A549 (cell line): ENCODE data around the gene PROCA1. TPM values are rescaled to one million over a fixed set of nuclear protein-coding genes. Genes with fewer than 3 reads are reported as not detected.

ENCODE experiments used
- ATAC-seq, 2 experiments: fragments of 200-7000 bp in 1 of 2; fragments of >200 bp in 1 of 2; cut with Nextera tagmentation in 1 of 2; cut with Tn5 transposase in 1 of 2; 3 replicates each; pipeline versions ENCODE4 v1.8.0 to v1.9.1; 2018 to 2020; ENCODE audit warnings: mild to moderate bottlenecking in 1 of 2, moderate library complexity in 1 of 2
- CTCF ChIA-PET: fragments of 300-600 bp; sonication (Branson Sonifier 250); formaldehyde crosslinking; extraction: SDS; loops from one replicate; lab custom pipeline; 2021; ENCODE audit warnings: antibody characterized with exemption, inconsistent platforms; lab: Yijun Ruan, JAX
- POLR2A ChIA-PET: fragments of 350-600 bp; formaldehyde crosslinking; extraction: SDS; loops from one replicate; lab custom pipeline; 2021; ENCODE audit warnings: antibody characterized with exemption, inconsistent platforms; lab: Yijun Ruan, JAX
- DNase-seq, 2 experiments: peaks; one replicate each; pipeline versions ENCODE4 v3.0.0 to v3.0.0-alpha.2; 2011 to 2016; ENCODE audit warnings: low read depth in 1 of 2, low spot score in 1 of 2
- FAIRE-seq: peaks from 2 replicates; lab custom pipeline; 2011; peaks lifted over from hg19 to GRCh38; lab: Jason Lieb, UNC
- H3K27ac ChIP-seq, 2 experiments: fragments of >200 bp; sonication (Bioruptor Twin); formaldehyde crosslinking; 3 replicates each; pipeline ENCODE4 v1.5.1; 2016 to 2017
- H3K4me1 ChIP-seq: fragments of >200 bp; sonication (Bioruptor Twin); formaldehyde crosslinking; 3 replicates; pipeline ENCODE4 v1.6.1; 2016
- H3K4me2 ChIP-seq: fragments of >200 bp; sonication (Bioruptor Twin); formaldehyde crosslinking; 3 replicates; pipeline ENCODE4 v1.6.1; 2016
- H3K4me3 ChIP-seq: fragments of >200 bp; sonication (Bioruptor Twin); formaldehyde crosslinking; 3 replicates; pipeline ENCODE4 v1.5.1; 2016
- H3K9me3 ChIP-seq: fragments of >200 bp; sonication (Bioruptor Twin); formaldehyde crosslinking; 3 replicates; pipeline ENCODE4 v1.6.1; 2016
- CHD2 ChIP-seq: fragments of 150-350 bp; IDR thresholded peaks from 2 replicates; pipeline ENCODE4 v1.6.1; 2014; ENCODE audit warnings: low read length; ENCODE audit not compliant: partially characterized antibody
- ESRRA ChIP-seq: fragments of 150-350 bp; IDR thresholded peaks from 2 replicates; pipeline ENCODE4 v1.6.1; 2014; ENCODE audit warnings: mild to moderate bottlenecking, low read length, borderline replicate concordance
- HOXB13 ChIP-seq: fragments of 250-450 bp; sonication (Bioruptor Pico); IDR thresholded peaks from 2 replicates; pipeline ENCODE4 v1.5.0; 2020; ENCODE audit warnings: low read depth, mild to moderate bottlenecking, moderate library complexity
- JUNB ChIP-seq: fragments of >200 bp; sonication (Bioruptor Twin); formaldehyde crosslinking; IDR thresholded peaks from 2 replicates; pipeline ENCODE4 v1.6.1; 2016
- KDM1A ChIP-seq: fragments of 200-600 bp; sonication (generic); IDR thresholded peaks from 2 replicates; pipeline ENCODE4 v1.6.1; 2016; ENCODE audit warnings: low read depth, mild to moderate bottlenecking
- MAZ ChIP-seq: fragments of 150-350 bp; IDR thresholded peaks from 2 replicates; pipeline ENCODE4 v1.6.1; 2014; ENCODE audit warnings: antibody characterized with exemption, low read depth, low read length, borderline replicate concordance
- PBX3 ChIP-seq: IDR thresholded peaks from 2 replicates; pipeline ENCODE4 v1.6.1; 2012
- PHF8 ChIP-seq: fragments of 200-600 bp; sonication (generic); IDR thresholded peaks from 2 replicates; pipeline ENCODE4 v1.6.1; 2016; ENCODE audit warnings: low read depth, mild to moderate bottlenecking, antibody characterized with exemption, moderate library complexity, borderline replicate concordance
- POLR2A ChIP-seq: IDR thresholded peaks from 2 replicates; pipeline ENCODE4 v1.6.1; 2012; ENCODE audit warnings: mild to moderate bottlenecking, low read length
- POLR2AphosphoS2 ChIP-seq: conservative IDR thresholded peaks from 2 replicates; pipeline ENCODE4 v1.6.1; 2012; ENCODE audit warnings: low read length, improper control_type of control experiment, inconsistent platforms
- RFX5 ChIP-seq: fragments of 450-650 bp; IDR thresholded peaks from 2 replicates; pipeline ENCODE4 v1.7.1; 2014; ENCODE audit warnings: antibody characterized with exemption, mild to moderate bottlenecking, moderate library complexity
- TFCP2L1 ChIP-seq: fragments of 250-450 bp; sonication (Bioruptor Pico); IDR thresholded peaks from 2 replicates; pipeline ENCODE4 v1.5.0; 2021; ENCODE audit warnings: mild to moderate bottlenecking
- USF2 ChIP-seq: fragments of 450-650 bp; IDR thresholded peaks from 2 replicates; pipeline ENCODE4 v1.6.1; 2014; ENCODE audit warnings: antibody characterized with exemption
- ZFP36 ChIP-seq: fragments of 450-650 bp; IDR thresholded peaks from 2 replicates; pipeline ENCODE4 v1.6.1; 2014; ENCODE audit warnings: borderline replicate concordance; ENCODE audit not compliant: partially characterized antibody
- ZSCAN20 ChIP-seq: fragments of 250-450 bp; sonication (Bioruptor Pico); IDR thresholded peaks from 2 replicates; pipeline ENCODE4 v1.8.0; 2022; ENCODE audit warnings: mild to moderate bottlenecking, moderate library complexity
- WGBS: methylation state at CpG from one replicate; pipeline ENCODE4 v1.1.6; 2017; ENCODE audit errors: missing lambda C conversion rate; 5-methylcytosine and 5-hydroxymethylcytosine counted together
- polyA plus RNA-seq, 4 experiments: library from polyadenylated mRNA; depleted of rRNA in 3 of 4; stranded (reverse); fragments of >200 nt; fragmentation: RNase III in 1 of 4; extraction: RNeasy Plus Mini Kit Qiagen cat#74134 plus additional on column Dnase treatment in 1 of 4; gene quantifications; 2 replicates in 3 of 4; 3 replicates in 1 of 4; pipeline ENCODE4 v1.2.3, GENCODE V29; 2011 to 2017
- TF ChIP-seq, protein P1 (sequence below): fragments of >200 bp; sonication (Bioruptor Twin); formaldehyde crosslinking; IDR thresholded peaks from 3 replicates; pipeline ENCODE4 v1.6.1; 2016
- TF ChIP-seq, protein P2 (sequence below): fragments of 200-600 bp; sonication (generic); IDR thresholded peaks from 2 replicates; pipeline ENCODE4 v1.6.1; 2016; ENCODE audit warnings: antibody characterized with exemption, mild to moderate bottlenecking, moderate library complexity

The PROCA1 gene
- polyA plus RNA-seq, 2 of the 4 experiments (the other 2 are of a cell fraction) = 4.0 to 4.9 TPM

- TF ChIP-seq, protein P1, sequence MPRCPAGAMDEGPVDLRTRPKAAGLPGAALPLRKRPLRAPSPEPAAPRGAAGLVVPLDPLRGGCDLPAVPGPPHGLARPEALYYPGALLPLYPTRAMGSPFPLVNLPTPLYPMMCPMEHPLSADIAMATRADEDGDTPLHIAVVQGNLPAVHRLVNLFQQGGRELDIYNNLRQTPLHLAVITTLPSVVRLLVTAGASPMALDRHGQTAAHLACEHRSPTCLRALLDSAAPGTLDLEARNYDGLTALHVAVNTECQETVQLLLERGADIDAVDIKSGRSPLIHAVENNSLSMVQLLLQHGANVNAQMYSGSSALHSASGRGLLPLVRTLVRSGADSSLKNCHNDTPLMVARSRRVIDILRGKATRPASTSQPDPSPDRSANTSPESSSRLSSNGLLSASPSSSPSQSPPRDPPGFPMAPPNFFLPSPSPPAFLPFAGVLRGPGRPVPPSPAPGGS = peak; percentile 51; the same call in 2 of the 3 replicates
- TF ChIP-seq KDM1A = no peak
- TF ChIP-seq POLR2A = peak; percentile 18; the same call in 1 of the 2 replicates
- TF ChIP-seq, all 56 proteins: peak for 20
These were observed 15.2 kb upstream of the PROCA1 start (continued) for GRCh38 chr17:28726627-28727491.

GRCh38 chr17:28726226-28726626 is 14.5 kb upstream of the PROCA1 start, which contains the start of gene TLCD1:
Gene TLCD1, minus strand, starts transcription at chr17:28726233. Its CDS starts 136 bp downstream, at chr17:28726097.
- peak; percentile 73 to 92 for DNase-seq
- FAIRE-seq = no peak
- TF ChIP-seq CHD2 (peak; percentile 83), PHF8 (0 out of 2 replicates have a peak, but pooled peaks have one; percentile 29), ESRRA (no peak), TFCP2L1 (CRISPR knock-in tag) (peak; percentile 75; the same call in 1 of the 2 replicates), MAZ (peak; percentile 38; the same call in 1 of the 2 replicates), POLR2AphosphoS2 (no peak)
- TF ChIP-seq, protein P2, sequence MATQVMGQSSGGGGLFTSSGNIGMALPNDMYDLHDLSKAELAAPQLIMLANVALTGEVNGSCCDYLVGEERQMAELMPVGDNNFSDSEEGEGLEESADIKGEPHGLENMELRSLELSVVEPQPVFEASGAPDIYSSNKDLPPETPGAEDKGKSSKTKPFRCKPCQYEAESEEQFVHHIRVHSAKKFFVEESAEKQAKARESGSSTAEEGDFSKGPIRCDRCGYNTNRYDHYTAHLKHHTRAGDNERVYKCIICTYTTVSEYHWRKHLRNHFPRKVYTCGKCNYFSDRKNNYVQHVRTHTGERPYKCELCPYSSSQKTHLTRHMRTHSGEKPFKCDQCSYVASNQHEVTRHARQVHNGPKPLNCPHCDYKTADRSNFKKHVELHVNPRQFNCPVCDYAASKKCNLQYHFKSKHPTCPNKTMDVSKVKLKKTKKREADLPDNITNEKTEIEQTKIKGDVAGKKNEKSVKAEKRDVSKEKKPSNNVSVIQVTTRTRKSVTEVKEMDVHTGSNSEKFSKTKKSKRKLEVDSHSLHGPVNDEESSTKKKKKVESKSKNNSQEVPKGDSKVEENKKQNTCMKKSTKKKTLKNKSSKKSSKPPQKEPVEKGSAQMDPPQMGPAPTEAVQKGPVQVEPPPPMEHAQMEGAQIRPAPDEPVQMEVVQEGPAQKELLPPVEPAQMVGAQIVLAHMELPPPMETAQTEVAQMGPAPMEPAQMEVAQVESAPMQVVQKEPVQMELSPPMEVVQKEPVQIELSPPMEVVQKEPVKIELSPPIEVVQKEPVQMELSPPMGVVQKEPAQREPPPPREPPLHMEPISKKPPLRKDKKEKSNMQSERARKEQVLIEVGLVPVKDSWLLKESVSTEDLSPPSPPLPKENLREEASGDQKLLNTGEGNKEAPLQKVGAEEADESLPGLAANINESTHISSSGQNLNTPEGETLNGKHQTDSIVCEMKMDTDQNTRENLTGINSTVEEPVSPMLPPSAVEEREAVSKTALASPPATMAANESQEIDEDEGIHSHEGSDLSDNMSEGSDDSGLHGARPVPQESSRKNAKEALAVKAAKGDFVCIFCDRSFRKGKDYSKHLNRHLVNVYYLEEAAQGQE = peak; percentile 80
- TF ChIP-seq, protein P1 = peak; percentile 0; the same call in 1 of the 3 replicates
- H3K4me3 ChIP-seq = peak within 1 kb of the TSS; percentile 63
- H3K9me3 ChIP-seq = no peaks in the 10 kb centered on the region
- WGBS = 2% methylated on average over 32 of the region's 49 CpGs
- H3K27ac ChIP-seq = peak within 1 kb of the TSS; percentile 94 to 98
- ChIA-PET POLR2A (interaction anchor here (0.6 to 5.3 kb wide), 20 partner anchors 9 to 391 kb away, joined by 3 to 369 read pairs (median 5); partner anchors contain the start of genes BLTP2, FLOT2, PHF12 and PROCA1), CTCF (interaction anchor here (0.5 to 17.5 kb wide), 68 partner anchors 9 to 811 kb away, joined by 3 to 977 read pairs (median 7); partner anchors contain the start of genes BLTP2, DHRS13, FAM222B and FLOT2)
- H3K4me1 ChIP-seq = peaks cover 47% of the 10 kb centered on the region
- peak within 1 kb of the TSS; percentile 92 for H3K4me2 ChIP-seq
- ATAC-seq = peak; percentile 36 to 55

DNA sequence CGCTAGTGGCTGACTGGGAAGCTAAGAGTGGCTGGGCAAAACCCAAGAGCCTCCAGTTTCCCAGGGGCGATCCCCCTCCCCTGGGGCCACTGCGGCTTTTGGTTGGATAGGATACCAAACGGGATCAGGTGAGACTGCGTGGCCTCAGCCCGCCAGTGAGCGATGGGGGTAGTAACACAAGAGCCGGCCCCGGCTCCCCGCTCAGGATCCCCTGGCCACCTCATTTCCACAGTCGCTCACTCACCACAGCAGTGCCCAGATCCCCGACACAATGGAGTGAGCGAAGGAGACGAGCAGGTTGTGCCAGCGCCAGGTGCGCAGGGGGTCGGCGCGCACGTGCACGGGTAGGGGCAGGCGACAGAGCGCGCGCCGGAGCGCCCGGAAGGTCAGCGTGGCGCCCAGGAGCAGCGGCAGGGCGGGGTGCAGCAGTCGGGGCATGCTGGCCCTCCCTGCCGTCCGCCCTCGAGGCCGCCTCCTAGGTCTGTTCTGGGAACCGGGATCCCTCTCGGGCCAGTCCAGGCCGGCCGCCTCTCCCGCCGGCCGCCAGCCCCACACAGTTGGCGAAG is 14.1 kb upstream of the PROCA1 start:
- Histone ChIP-seq H3K4me1 (peaks cover 47% of the 10 kb centered on the region), H3K4me3 (peak overlapping the region; percentile 63), H3K9me3 (no peaks in the 10 kb centered on the region), H3K4me2 (peak overlapping the region; percentile 92), H3K27ac (peak overlapping the region; percentile 94 to 98)
- 1% methylated on average over 17 of the region's 45 CpGs for WGBS
- DNase-seq (peak; percentile 64 to 86), FAIRE-seq (no peak), ATAC-seq (peak; percentile 37 to 53)
- ChIA-PET POLR2A (interaction anchor here (0.6 to 5.3 kb wide), 9 partner anchors 9 to 240 kb away, joined by 3 to 369 read pairs (median 5); partner anchors contain the start of genes BLTP2, PHF12, PROCA1 and TRAF4), CTCF (interaction anchor here (0.9 to 17.5 kb wide), 36 partner anchors 10 to 389 kb away, joined by 3 to 977 read pairs (median 12); partner anchors contain the start of genes BLTP2, DHRS13, FAM222B and FLOT2)
- TF ChIP-seq PBX3 (no peak; the same call in none of the 2 replicates), HOXB13 (CRISPR knock-in tag) (peak; percentile 66; the same call in 1 of the 2 replicates), USF2 (peak; percentile 30; the same call in 1 of the 2 replicates), POLR2A (peak; percentile 81), RFX5 (no peak), ZFP36 (no peak), ZSCAN20 (CRISPR knock-in tag) (no peak), JUNB (no peak)
- TF ChIP-seq, protein P2 = no peak; the same call in 1 of the 2 replicates
